Measurements from ENCODE around the gene MICAL3.

The MICAL3 gene

GRCh38 chr22:17896586-17896985, 127.8 kb downstream of the MICAL3 start:
- Histone ChIP-seq H3K9ac (ENCODE audit: low read length) (no peak overlapping the region), H3K4me2 (ENCODE audit: low read depth, low read length) (no peak overlapping the region), H3K27ac (ENCODE audit: low read length) (no peak overlapping the region), H2AFZ (ENCODE audit: low read length) (no peak overlapping the region), H3K9me3 (replicated peaks; ENCODE audit: insufficient read depth, low read length) (no peaks in the 10 kb centered on the region), H3K36me3 (replicated peaks; ENCODE audit: insufficient read depth, low read length) (no peaks in the 10 kb centered on the region), H3K4me1 (ENCODE audit: low read length) (no peaks in the 10 kb centered on the region), H3K79me2 (ENCODE audit: low read length) (no peaks in the 10 kb centered on the region), H3K4me3 (ENCODE audit: low read length) (no peak overlapping the region), H3F3A (ENCODE audit: insufficient read depth, low read length) (no peaks in the 10 kb centered on the region), H4K20me1 (ENCODE audit: insufficient read depth, low read length) (no peaks in the 10 kb centered on the region), H3K9me2 (replicated peaks; ENCODE audit: insufficient read depth, low read length) (no peaks in the 10 kb centered on the region), H3K27me3 (replicated peaks; ENCODE audit: insufficient read depth, low read length) (no peaks in the 10 kb centered on the region)
- no peak for DNase-seq
- TF ChIP-seq EZH2 (optimal IDR thresholded peaks at IDR 0.05; ENCODE audit: low read depth, low read length) = no peak
- TF ChIP-seq CTCF (IDR thresholded peaks at IDR 0.05; ENCODE audit: low read length) = no peak
- no peak for TF ChIP-seq EZH2phosphoT487 (IDR thresholded peaks at IDR 0.05; ENCODE audit: low read length)

GRCh38 chr22:17893900-17894535, 130.3 kb downstream of the MICAL3 start:
- no peak for DNase-seq
- Histone ChIP-seq H3K9me2 (replicated peaks; ENCODE audit: insufficient read depth, low read length) (no peaks in the 10 kb centered on the region), H3K4me1 (ENCODE audit: low read length) (no peaks in the 10 kb centered on the region), H3K4me3 (ENCODE audit: low read length) (no peak overlapping the region), H3K9ac (ENCODE audit: low read length) (no peak overlapping the region), H3K36me3 (replicated peaks; ENCODE audit: insufficient read depth, low read length) (no peaks in the 10 kb centered on the region), H3F3A (ENCODE audit: insufficient read depth, low read length) (no peaks in the 10 kb centered on the region), H3K79me2 (ENCODE audit: low read length) (no peaks in the 10 kb centered on the region), H3K27me3 (replicated peaks; ENCODE audit: insufficient read depth, low read length) (no peaks in the 10 kb centered on the region), H3K9me3 (replicated peaks; ENCODE audit: insufficient read depth, low read length) (no peaks in the 10 kb centered on the region), H3K27ac (ENCODE audit: low read length) (no peak overlapping the region), H3K4me2 (ENCODE audit: low read depth, low read length) (no peak overlapping the region), H4K20me1 (ENCODE audit: insufficient read depth, low read length) (no peaks in the 10 kb centered on the region), H2AFZ (ENCODE audit: low read length) (no peak overlapping the region)
- TF ChIP-seq EZH2phosphoT487 (IDR thresholded peaks at IDR 0.05; ENCODE audit: low read length) = no peak
- no peak for TF ChIP-seq EZH2 (optimal IDR thresholded peaks at IDR 0.05; ENCODE audit: low read depth, low read length)
- TF ChIP-seq CTCF (IDR thresholded peaks at IDR 0.05; ENCODE audit: low read length) = no peak

- Histone ChIP-seq H3K9me2 (replicated peaks; ENCODE audit: insufficient read depth, low read length) (no peaks in the 10 kb centered on the region), H3K36me3 (replicated peaks; ENCODE audit: insufficient read depth, low read length) (no peaks in the 10 kb centered on the region), H3K79me2 (ENCODE audit: low read length) (no peaks in the 10 kb centered on the region), H3K9ac (ENCODE audit: low read length) (no peak overlapping the region), H3K4me2 (ENCODE audit: low read depth, low read length) (no peak overlapping the region), H2AFZ (ENCODE audit: low read length) (no peak overlapping the region), H3K9me3 (replicated peaks; ENCODE audit: insufficient read depth, low read length) (no peaks in the 10 kb centered on the region), H3K27ac (ENCODE audit: low read length) (no peak overlapping the region), H4K20me1 (ENCODE audit: insufficient read depth, low read length) (no peaks in the 10 kb centered on the region), H3K4me1 (ENCODE audit: low read length) (no peaks in the 10 kb centered on the region), H3K27me3 (replicated peaks; ENCODE audit: insufficient read depth, low read length) (no peaks in the 10 kb centered on the region), H3K4me3 (ENCODE audit: low read length) (no peak overlapping the region), H3F3A (ENCODE audit: insufficient read depth, low read length) (no peaks in the 10 kb centered on the region)
- no peak for DNase-seq
- no peak for TF ChIP-seq CTCF (IDR thresholded peaks at IDR 0.05; ENCODE audit: low read length)
- TF ChIP-seq EZH2 (optimal IDR thresholded peaks at IDR 0.05; ENCODE audit: low read depth, low read length) = no peak
- no peak for TF ChIP-seq EZH2phosphoT487 (IDR thresholded peaks at IDR 0.05; ENCODE audit: low read length)
Observed at GRCh38 chr22:17892376-17892775, 132.0 kb downstream of the MICAL3 start.

All from MM.1S (cell line).